HepG2 (cell line): ENCODE measurements around the gene GPRASP2. TPM values are rescaled to one million over a fixed set of nuclear protein-coding genes. Genes with fewer than 3 reads are reported as not detected.

ENCODE experiments used
- ATAC-seq: fragments of 200-7000 bp; cut with Tn5 transposase; 3 replicates; pipeline ENCODE4 v1.9.1; 2020; ENCODE audit warnings: mild to moderate bottlenecking, moderate library complexity
- BruUV-seq: library from RNA; stranded (reverse); fragments of 400-500 nt; replicated peaks from 2 replicates; lab custom pipeline; 2021; lab: Mats Ljungman, UMichigan
- CTCF ChIA-PET: fragments of 300-600 bp; formaldehyde crosslinking; extraction: SDS; loops from one replicate; lab custom pipeline; 2021; ENCODE audit warnings: low total read pairs, inconsistent platforms, low intra/inter-chr PET ratio; lab: Yijun Ruan, JAX
- POLR2A ChIA-PET: fragments of 350-600 bp; sonication (Branson Sonifier 250); formaldehyde crosslinking; loops from one replicate; lab custom pipeline; 2020; ENCODE audit warnings: antibody characterized with exemption, inconsistent platforms; lab: Yijun Ruan, JAX
- DNase-seq: peaks from one replicate; pipeline ENCODE4 v3.0.0-alpha.2; 2015; ENCODE audit warnings: low spot score
- FAIRE-seq: peaks from 3 replicates; lab custom pipeline; 2011; peaks lifted over from hg19 to GRCh38; lab: Jason Lieb, UNC
- H2AFZ ChIP-seq: one replicate; pipeline ENCODE4 v1.6.1; 2011; ENCODE audit warnings: low read length, inconsistent platforms
- H3K27ac ChIP-seq: fragments of 300-600 bp; 3 replicates; pipeline ENCODE4 v1.8.0; 2011; ENCODE audit warnings: mixed run types, mild to moderate bottlenecking, mixed read lengths, low read length, inconsistent platforms; ENCODE audit not compliant: insufficient read depth; ENCODE audit errors: extremely low read length
- H3K27me3 ChIP-seq, 2 experiments: fragments of 200-600 bp in 1 of 2; 2 replicates in 1 of 2; 3 replicates in 1 of 2; pipeline versions ENCODE4 v1.6.0 to v1.8.0; 2011; ENCODE audit warnings: low read length in 2 of 2, mild to moderate bottlenecking in 2 of 2, moderate library complexity in 2 of 2, inconsistent platforms in 1 of 2; ENCODE audit not compliant: insufficient read depth in 2 of 2, control insufficient read depth in 1 of 2
- H3K36me3 ChIP-seq, 2 experiments: fragments of 200-600 bp in 1 of 2; replicated peaks in 1 of 2; 2 replicates in 1 of 2; 3 replicates in 1 of 2; pipeline versions ENCODE4 v1.5.1 to v1.8.0; 2011; ENCODE audit warnings: low read length in 2 of 2, inconsistent platforms in 1 of 2; ENCODE audit not compliant: insufficient read depth in 2 of 2, control insufficient read depth in 1 of 2
- H3K4me1 ChIP-seq: 2 replicates; pipeline ENCODE4 v1.5.1; 2012; ENCODE audit warnings: low read length, inconsistent platforms; ENCODE audit not compliant: insufficient read depth
- H3K4me2 ChIP-seq: 2 replicates; pipeline ENCODE4 v1.6.0; 2011; ENCODE audit warnings: low read depth, low read length, inconsistent platforms
- H3K4me3 ChIP-seq, 3 experiments: fragments of 200-600 bp in 1 of 3; sonication (generic), shearing (Covaris generic) in 1 of 3; replicated peaks in 1 of 3; 2 replicates each; pipeline ENCODE4 v1.5.1; 2011 to 2016; ENCODE audit warnings: low read length in 3 of 3, inconsistent platforms in 2 of 3, low read depth in 2 of 3, mild to moderate bottlenecking in 2 of 3, control low read depth in 1 of 3, mixed read lengths in 1 of 3; ENCODE audit not compliant: insufficient read depth in 1 of 3
- H3K79me2 ChIP-seq: one replicate; pipeline ENCODE4 v1.6.1; 2011; ENCODE audit warnings: low read length, inconsistent platforms; ENCODE audit not compliant: insufficient read depth
- H3K9ac ChIP-seq: 2 replicates; pipeline ENCODE4 v1.6.0; 2011; ENCODE audit warnings: mild to moderate bottlenecking, low read depth, low read length, inconsistent platforms; ENCODE audit not compliant: insufficient read depth
- H3K9me3 ChIP-seq: 2 replicates; pipeline ENCODE4 v1.5.1; 2012; ENCODE audit warnings: mild to moderate bottlenecking, low read length
- H4K20me1 ChIP-seq: 2 replicates; pipeline ENCODE4 v1.6.0; 2011; ENCODE audit warnings: inconsistent platforms, mild to moderate bottlenecking, low read length, moderate library complexity; ENCODE audit not compliant: insufficient read depth
- CENPX ChIP-seq: sonication (generic); formaldehyde crosslinking; IDR thresholded peaks from 2 replicates; pipeline ENCODE4 v1.9.0; 2021; ENCODE audit warnings: mild to moderate bottlenecking, missing genetic modification reagents, moderate library complexity
- PHF21A ChIP-seq: sonication (generic); formaldehyde crosslinking; IDR thresholded peaks from 2 replicates; pipeline ENCODE4 v1.5.0; 2020; ENCODE audit warnings: mild to moderate bottlenecking, missing genetic modification reagents
- SP1 ChIP-seq, 2 experiments: fragments of 450-650 bp in 1 of 2; sonication (generic) in 1 of 2; formaldehyde crosslinking in 1 of 2; IDR thresholded peaks; 2 replicates each; pipeline versions ENCODE4 v1.4.0 to v1.6.1; 2016 to 2020; ENCODE audit warnings: missing genetic modification reagents in 1 of 2
- TCF12 ChIP-seq, 2 experiments: fragments of 450-650 bp in 1 of 2; sonication (generic) in 1 of 2; formaldehyde crosslinking in 1 of 2; IDR thresholded peaks; 2 replicates each; pipeline versions ENCODE4 v1.6.1 to v1.8.0; 2017 to 2022; ENCODE audit warnings: antibody characterized with exemption in 1 of 2, mild to moderate bottlenecking in 1 of 2, missing genetic modification reagents in 1 of 2, moderate library complexity in 1 of 2
- TP53 ChIP-seq: sonication (generic); formaldehyde crosslinking; conservative IDR thresholded peaks from 2 replicates; pipeline ENCODE4 v1.4.0; 2020; ENCODE audit warnings: missing genetic modification reagents
- YEATS4 ChIP-seq: sonication (generic); formaldehyde crosslinking; IDR thresholded peaks from 2 replicates; pipeline ENCODE4 v1.4.0; 2020; ENCODE audit warnings: missing genetic modification reagents, borderline replicate concordance
- ZMAT3 ChIP-seq: sonication (generic); formaldehyde crosslinking; conservative IDR thresholded peaks from 2 replicates; pipeline ENCODE4 v1.7.0; 2021; ENCODE audit warnings: missing genetic modification reagents
- ZNF33B ChIP-seq: sonication (generic); formaldehyde crosslinking; IDR thresholded peaks from 2 replicates; pipeline ENCODE4 v1.5.1; 2020; ENCODE audit warnings: mild to moderate bottlenecking, missing genetic modification reagents
- WGBS: methylation state at CpG from one replicate; pipeline ENCODE4 v1.1.6; 2017; ENCODE audit warnings: low lambda C conversion rate; 5-methylcytosine and 5-hydroxymethylcytosine counted together
- in situ Hi-C: cut with HindIII; loops from 2 replicates; pipeline ENCODE4 v1.10.0; 2017; ENCODE audit warnings: low pct_unique_long_range_greater_than_20kb; ENCODE audit not compliant: extremely low pct_ligation_motif_present
- intact Hi-C: fragments of 100-400 bp; cut with micrococcal nuclease; formaldehyde crosslinking; loops from one replicate; pipeline ENCODE4 v1.10.0; 2022; ENCODE audit not compliant: unreplicated experiment
- polyA plus RNA-seq, 8 experiments: library from polyadenylated mRNA; depleted of rRNA in 3 of 8; stranded (reverse) in 7 of 8; unstranded in 1 of 8; fragments of >200 nt; fragmentation: Illumina TruSeq in 4 of 8; extraction: Trizol in 4 of 8; gene quantifications; 2 replicates each; pipeline versions ENCODE4 v1.2.1 to v1.2.3, GENCODE V29; 2011 to 2016; ENCODE audit warnings: low read depth in 4 of 8, missing spikeins in 1 of 8, mixed read lengths in 1 of 8; ENCODE audit not compliant: insufficient read depth in 1 of 8
- total RNA-seq, 5 experiments: library from RNA; depleted of rRNA; stranded (reverse); fragments of >200 nt; fragmentation: Illumina TruSeq; extraction: Trizol; gene quantifications; 2 replicates each; pipeline ENCODE4 v1.2.3, GENCODE V29; 2016; ENCODE audit warnings: low read depth in 1 of 5
- TF ChIP-seq, protein P1 (sequence below): sonication (generic); formaldehyde crosslinking; IDR thresholded peaks from 2 replicates; pipeline ENCODE4 v1.4.0; 2020; ENCODE audit warnings: missing genetic modification reagents
- TF ChIP-seq, protein P2 (sequence below): IDR thresholded peaks from 2 replicates; pipeline ENCODE4 v1.6.1; 2012; ENCODE audit warnings: low read length, improper control_type of control experiment
- TF ChIP-seq, protein P3 (sequence below): sonication (generic); formaldehyde crosslinking; IDR thresholded peaks from 2 replicates; pipeline ENCODE4 v1.5.1; 2020; ENCODE audit warnings: mild to moderate bottlenecking, missing genetic modification reagents, moderate library complexity

The GPRASP2 gene
- total and polyA plus RNA-seq, 2 of the 13 experiments (the other 11 are each of a cell fraction or from before 2014, with no cell fraction given): 0.55 to 1.3 TPM

DNA sequence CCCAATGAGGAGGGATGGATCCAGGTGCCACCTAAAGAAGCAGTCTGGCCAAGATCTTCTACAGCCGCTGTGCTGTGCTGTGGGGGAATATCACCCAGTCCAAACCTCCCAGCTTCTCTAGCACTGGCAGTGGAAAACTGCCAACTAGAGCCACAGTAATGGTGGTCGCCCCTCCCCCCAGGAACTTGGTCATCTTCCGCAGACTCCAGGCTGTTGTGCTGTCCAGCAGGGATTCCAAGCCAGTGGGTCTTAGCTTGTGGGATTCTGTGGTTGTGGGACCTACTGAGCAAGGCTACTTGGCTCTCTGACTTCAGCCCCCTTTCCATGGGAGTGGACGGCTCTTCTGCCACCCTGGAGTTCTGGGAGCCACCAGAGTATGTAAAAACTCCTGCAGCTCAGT lies 42.7 kb upstream of the GPRASP2 start (continued):
- TF ChIP-seq TP53 (CRISPR knock-in tag) (no peak), TCF12 (IDR thresholded peaks at IDR 0.05) (no peak), TCF12 (CRISPR knock-in tag; IDR thresholded peaks at IDR 0.05) (no peak)
- TF ChIP-seq, protein P1, sequence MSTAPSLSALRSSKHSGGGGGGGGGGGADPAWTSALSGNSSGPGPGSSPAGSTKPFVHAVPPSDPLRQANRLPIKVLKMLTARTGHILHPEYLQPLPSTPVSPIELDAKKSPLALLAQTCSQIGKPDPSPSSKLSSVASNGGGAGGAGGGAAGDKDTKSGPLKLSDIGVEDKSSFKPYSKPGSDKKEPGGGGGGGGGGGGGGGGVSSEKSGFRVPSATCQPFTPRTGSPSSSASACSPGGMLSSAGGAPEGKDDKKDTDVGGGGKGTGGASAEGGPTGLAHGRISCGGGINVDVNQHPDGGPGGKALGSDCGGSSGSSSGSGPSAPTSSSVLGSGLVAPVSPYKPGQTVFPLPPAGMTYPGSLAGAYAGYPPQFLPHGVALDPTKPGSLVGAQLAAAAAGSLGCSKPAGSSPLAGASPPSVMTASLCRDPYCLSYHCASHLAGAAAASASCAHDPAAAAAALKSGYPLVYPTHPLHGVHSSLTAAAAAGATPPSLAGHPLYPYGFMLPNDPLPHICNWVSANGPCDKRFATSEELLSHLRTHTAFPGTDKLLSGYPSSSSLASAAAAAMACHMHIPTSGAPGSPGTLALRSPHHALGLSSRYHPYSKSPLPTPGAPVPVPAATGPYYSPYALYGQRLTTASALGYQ (CRISPR knock-in tag): no peak

DNA sequence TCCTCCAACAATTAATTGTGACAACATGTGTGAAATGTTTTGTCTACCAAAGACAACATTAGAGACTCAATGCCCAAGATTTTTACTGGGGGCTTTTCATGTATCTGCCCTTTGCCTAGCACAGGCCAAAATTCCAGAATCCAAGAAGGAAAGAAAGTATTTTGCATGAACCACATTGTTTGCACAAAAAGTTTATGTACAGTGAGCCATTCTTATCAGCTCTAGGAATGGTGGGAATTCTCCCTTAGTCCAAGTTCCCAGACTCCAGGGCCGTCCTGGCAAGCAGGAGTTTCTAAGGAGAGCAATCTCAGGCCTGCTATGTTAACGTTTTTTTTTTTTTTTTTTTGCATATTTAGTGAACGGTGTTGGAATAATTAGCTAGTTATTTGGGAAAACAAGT lies 39.4 kb upstream of the GPRASP2 start:
- H3K4me2 ChIP-seq: no peak overlapping the region
- ChIA-PET POLR2A (interaction anchor here (0.6 to 1.4 kb wide), 2 partner anchors 13 to 17 kb away, joined by 3 to 4 read pairs; no protein-coding TSS in a partner anchor), CTCF (no interaction called here)
- H2AFZ ChIP-seq: no peak overlapping the region
- no peaks in the 10 kb centered on the region for H3K9me3 ChIP-seq
- H3K27ac ChIP-seq: no peak overlapping the region
- no peaks in the 10 kb centered on the region for H3K27me3 ChIP-seq
- no peaks in the 10 kb centered on the region for H4K20me1 ChIP-seq
- no peaks in the 10 kb centered on the region for H3K36me3 ChIP-seq
- BruUV-seq: no TSS peak
- TF ChIP-seq YEATS4 (CRISPR knock-in tag) (no peak), ZNF33B (CRISPR knock-in tag) (no peak), ZMAT3 (CRISPR knock-in tag) (no peak), PHF21A (CRISPR knock-in tag) (no peak), SP1 (IDR thresholded peaks at IDR 0.05) (no peak), SP1 (CRISPR knock-in tag; IDR thresholded peaks at IDR 0.05) (no peak), CENPX (CRISPR knock-in tag) (no peak)
- TF ChIP-seq, protein P2, sequence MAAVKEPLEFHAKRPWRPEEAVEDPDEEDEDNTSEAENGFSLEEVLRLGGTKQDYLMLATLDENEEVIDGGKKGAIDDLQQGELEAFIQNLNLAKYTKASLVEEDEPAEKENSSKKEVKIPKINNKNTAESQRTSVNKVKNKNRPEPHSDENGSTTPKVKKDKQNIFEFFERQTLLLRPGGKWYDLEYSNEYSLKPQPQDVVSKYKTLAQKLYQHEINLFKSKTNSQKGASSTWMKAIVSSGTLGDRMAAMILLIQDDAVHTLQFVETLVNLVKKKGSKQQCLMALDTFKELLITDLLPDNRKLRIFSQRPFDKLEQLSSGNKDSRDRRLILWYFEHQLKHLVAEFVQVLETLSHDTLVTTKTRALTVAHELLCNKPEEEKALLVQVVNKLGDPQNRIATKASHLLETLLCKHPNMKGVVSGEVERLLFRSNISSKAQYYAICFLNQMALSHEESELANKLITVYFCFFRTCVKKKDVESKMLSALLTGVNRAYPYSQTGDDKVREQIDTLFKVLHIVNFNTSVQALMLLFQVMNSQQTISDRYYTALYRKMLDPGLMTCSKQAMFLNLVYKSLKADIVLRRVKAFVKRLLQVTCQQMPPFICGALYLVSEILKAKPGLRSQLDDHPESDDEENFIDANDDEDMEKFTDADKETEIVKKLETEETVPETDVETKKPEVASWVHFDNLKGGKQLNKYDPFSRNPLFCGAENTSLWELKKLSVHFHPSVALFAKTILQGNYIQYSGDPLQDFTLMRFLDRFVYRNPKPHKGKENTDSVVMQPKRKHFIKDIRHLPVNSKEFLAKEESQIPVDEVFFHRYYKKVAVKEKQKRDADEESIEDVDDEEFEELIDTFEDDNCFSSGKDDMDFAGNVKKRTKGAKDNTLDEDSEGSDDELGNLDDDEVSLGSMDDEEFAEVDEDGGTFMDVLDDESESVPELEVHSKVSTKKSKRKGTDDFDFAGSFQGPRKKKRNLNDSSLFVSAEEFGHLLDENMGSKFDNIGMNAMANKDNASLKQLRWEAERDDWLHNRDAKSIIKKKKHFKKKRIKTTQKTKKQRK: no peak
- TF ChIP-seq, protein P3, sequence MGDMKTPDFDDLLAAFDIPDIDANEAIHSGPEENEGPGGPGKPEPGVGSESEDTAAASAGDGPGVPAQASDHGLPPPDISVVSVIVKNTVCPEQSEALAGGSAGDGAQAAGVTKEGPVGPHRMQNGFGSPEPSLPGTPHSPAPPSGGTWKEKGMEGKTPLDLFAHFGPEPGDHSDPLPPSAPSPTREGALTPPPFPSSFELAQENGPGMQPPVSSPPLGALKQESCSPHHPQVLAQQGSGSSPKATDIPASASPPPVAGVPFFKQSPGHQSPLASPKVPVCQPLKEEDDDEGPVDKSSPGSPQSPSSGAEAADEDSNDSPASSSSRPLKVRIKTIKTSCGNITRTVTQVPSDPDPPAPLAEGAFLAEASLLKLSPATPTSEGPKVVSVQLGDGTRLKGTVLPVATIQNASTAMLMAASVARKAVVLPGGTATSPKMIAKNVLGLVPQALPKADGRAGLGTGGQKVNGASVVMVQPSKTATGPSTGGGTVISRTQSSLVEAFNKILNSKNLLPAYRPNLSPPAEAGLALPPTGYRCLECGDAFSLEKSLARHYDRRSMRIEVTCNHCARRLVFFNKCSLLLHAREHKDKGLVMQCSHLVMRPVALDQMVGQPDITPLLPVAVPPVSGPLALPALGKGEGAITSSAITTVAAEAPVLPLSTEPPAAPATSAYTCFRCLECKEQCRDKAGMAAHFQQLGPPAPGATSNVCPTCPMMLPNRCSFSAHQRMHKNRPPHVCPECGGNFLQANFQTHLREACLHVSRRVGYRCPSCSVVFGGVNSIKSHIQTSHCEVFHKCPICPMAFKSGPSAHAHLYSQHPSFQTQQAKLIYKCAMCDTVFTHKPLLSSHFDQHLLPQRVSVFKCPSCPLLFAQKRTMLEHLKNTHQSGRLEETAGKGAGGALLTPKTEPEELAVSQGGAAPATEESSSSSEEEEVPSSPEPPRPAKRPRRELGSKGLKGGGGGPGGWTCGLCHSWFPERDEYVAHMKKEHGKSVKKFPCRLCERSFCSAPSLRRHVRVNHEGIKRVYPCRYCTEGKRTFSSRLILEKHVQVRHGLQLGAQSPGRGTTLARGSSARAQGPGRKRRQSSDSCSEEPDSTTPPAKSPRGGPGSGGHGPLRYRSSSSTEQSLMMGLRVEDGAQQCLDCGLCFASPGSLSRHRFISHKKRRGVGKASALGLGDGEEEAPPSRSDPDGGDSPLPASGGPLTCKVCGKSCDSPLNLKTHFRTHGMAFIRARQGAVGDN: no peak
- peak; percentile 28 for DNase-seq
- ATAC-seq: peak; percentile 63; the same call in 2 of the 3 replicates
- H3K79me2 ChIP-seq: no peaks in the 10 kb centered on the region
- H3K4me1 ChIP-seq: peaks cover 12% of the 10 kb centered on the region
- WGBS: 19% methylated on average over 3 of the region's 3 CpGs
- H3K4me3 ChIP-seq: no peak overlapping the region
- in situ Hi-C loops: no loop called here
- peak; percentile 46 for FAIRE-seq
- intact Hi-C loops: no loop called here
- H3K9ac ChIP-seq: no peak overlapping the region
